K562 (cell line): ENCODE measurements around the gene CACTIN. TPM values are rescaled to one million over a fixed set of nuclear protein-coding genes. Genes with fewer than 3 reads are reported as not detected.

Experiments used
- BHLHE40 ChIP-seq: IDR thresholded peaks from 2 replicates; pipeline ENCODE4 v1.6.1; 2011; ENCODE audit warnings: low read length, improper control_type of control experiment
- CAMTA2 ChIP-seq: fragments of 250-450 bp; sonication (Bioruptor Pico); conservative IDR thresholded peaks from 2 replicates; pipeline ENCODE4 v1.5.1; 2022
- CBX1 ChIP-seq: sonication (generic); IDR thresholded peaks from 2 replicates; pipeline ENCODE4 v1.6.1; 2016; ENCODE audit warnings: antibody characterized with exemption, low read depth, mild to moderate bottlenecking
- HDAC1 ChIP-seq, 2 experiments: fragments of 450-650 bp; IDR thresholded peaks; 2 replicates each; pipeline ENCODE4 v1.6.1; 2016 to 2017; ENCODE audit warnings: inconsistent platforms in 1 of 2, mild to moderate bottlenecking in 1 of 2, moderate library complexity in 1 of 2
- IFI16 ChIP-seq: fragments of 250-450 bp; sonication (Bioruptor Pico); IDR thresholded peaks from 2 replicates; pipeline ENCODE4 v2.1.2; 2022; ENCODE audit warnings: mild to moderate bottlenecking, inconsistent platforms
- ILK ChIP-seq: fragments of 450-650 bp; IDR thresholded peaks from 2 replicates; pipeline ENCODE4 v1.6.1; 2016; ENCODE audit warnings: missing genetic modification characterization, low read depth, mild to moderate bottlenecking, missing compliant biosample characterization, moderate library complexity, borderline replicate concordance
- MAFK ChIP-seq: IDR thresholded peaks from 2 replicates; pipeline ENCODE4 v1.6.1; 2011; ENCODE audit warnings: low read length, improper control_type of control experiment
- NFE2L1 ChIP-seq: fragments of 450-650 bp; IDR thresholded peaks from 2 replicates; pipeline ENCODE4 v1.6.1; 2016; ENCODE audit warnings: missing genetic modification characterization, low read depth, mild to moderate bottlenecking, missing compliant biosample characterization, moderate library complexity, borderline replicate concordance
- RBM22 ChIP-seq: fragments of 200-400 bp; formaldehyde crosslinking; IDR thresholded peaks from 2 replicates; pipeline ENCODE4 v1.6.1; 2018; ENCODE audit warnings: low read length, low read depth; ENCODE audit not compliant: poor library complexity, severe bottlenecking
- SETDB1 ChIP-seq: IDR thresholded peaks from one replicate; pipeline ENCODE4 v1.6.1; 2012; ENCODE audit warnings: low read length, control low read depth, inconsistent platforms
- SMC3 ChIP-seq: conservative IDR thresholded peaks from 2 replicates; pipeline ENCODE4 v1.6.1; 2011; ENCODE audit warnings: low read depth, low read length, improper control_type of control experiment; ENCODE audit not compliant: insufficient read depth
- TCF3 ChIP-seq: sonication (generic); formaldehyde crosslinking; IDR thresholded peaks from 2 replicates; pipeline ENCODE4 v1.4.0; 2020; ENCODE audit warnings: mild to moderate bottlenecking, missing genetic modification reagents
- U2AF1 ChIP-seq: fragments of 200-400 bp; formaldehyde crosslinking; optimal IDR thresholded peaks from 2 replicates; pipeline ENCODE3; 2017; ENCODE audit warnings: mild to moderate bottlenecking, low read depth, low read length, moderate library complexity
- ZNF165 ChIP-seq: fragments of 250-450 bp; sonication (Bioruptor Pico); IDR thresholded peaks from 2 replicates; pipeline ENCODE4 v1.4.0; 2020; ENCODE audit warnings: borderline replicate concordance
- ZNF184 ChIP-seq: sonication (generic); formaldehyde crosslinking; IDR thresholded peaks from 2 replicates; pipeline ENCODE4 v1.5.0; 2020; ENCODE audit warnings: missing genetic modification reagents
- ZNF197 ChIP-seq: fragments of 200-800 bp; sonication (Bioruptor generic); IDR thresholded peaks from 2 replicates; pipeline ENCODE4 v1.6.1; 2016; ENCODE audit warnings: low read depth, missing genetic modification characterization, missing compliant biosample characterization
- polyA plus RNA-seq, 8 experiments: library from polyadenylated mRNA; depleted of rRNA in 4 of 8; stranded (reverse) in 5 of 8; unstranded in 3 of 8; fragments of >200 nt; fragmentation: Nextera tagmentation in 2 of 8; fragmentation: Illumina TruSeq in 1 of 8; extraction: Ambion mirVana in 2 of 8; extraction: Trizol in 1 of 8; gene quantifications; 2 replicates each; pipeline versions ENCODE4 v1.2.1 to v1.2.3, GENCODE V29; 2011 to 2014; ENCODE audit warnings: inconsistent platforms in 1 of 8, missing spikeins in 1 of 8
- total RNA-seq, 7 experiments: library from RNA; depleted of rRNA in 6 of 7; stranded (reverse); fragments of >200 nt in 6 of 7; fragmentation: Illumina TruSeq in 2 of 7; extraction: Trizol in 2 of 7; gene quantifications; 2 replicates each; pipeline versions ENCODE4 v1.2.1 to v1.2.3, GENCODE V29; 2011 to 2021; ENCODE audit warnings: low replicate concordance in 1 of 7
- TF ChIP-seq, protein P1 (sequence below): IDR thresholded peaks from 2 replicates; pipeline ENCODE4 v1.6.1; 2016; ENCODE audit warnings: missing genetic modification characterization, missing compliant biosample characterization
- TF ChIP-seq, protein P2 (sequence below): IDR thresholded peaks from 2 replicates; pipeline ENCODE4 v1.6.1; 2011; ENCODE audit warnings: borderline replicate concordance, low read depth, mild to moderate bottlenecking, moderate library complexity, low read length; ENCODE audit not compliant: insufficient read depth, poor library complexity, severe bottlenecking
- TF ChIP-seq, protein P3 (sequence below): fragments of 250-450 bp; sonication (Bioruptor Pico); IDR thresholded peaks from 2 replicates; pipeline ENCODE4 v1.5.0; 2021
- TF ChIP-seq, protein P4 (sequence below): fragments of 450-650 bp; IDR thresholded peaks from 2 replicates; pipeline ENCODE4 v1.7.1; 2018; ENCODE audit warnings: mild to moderate bottlenecking, low read depth; ENCODE audit not compliant: partially characterized antibody

CACTIN gene
- total and polyA plus RNA-seq, 9 of the 15 experiments (the other 6 are each of a cell fraction or from before 2014, with no cell fraction given) = 0.15 to 49.2 (median 15.0) TPM

DNA sequence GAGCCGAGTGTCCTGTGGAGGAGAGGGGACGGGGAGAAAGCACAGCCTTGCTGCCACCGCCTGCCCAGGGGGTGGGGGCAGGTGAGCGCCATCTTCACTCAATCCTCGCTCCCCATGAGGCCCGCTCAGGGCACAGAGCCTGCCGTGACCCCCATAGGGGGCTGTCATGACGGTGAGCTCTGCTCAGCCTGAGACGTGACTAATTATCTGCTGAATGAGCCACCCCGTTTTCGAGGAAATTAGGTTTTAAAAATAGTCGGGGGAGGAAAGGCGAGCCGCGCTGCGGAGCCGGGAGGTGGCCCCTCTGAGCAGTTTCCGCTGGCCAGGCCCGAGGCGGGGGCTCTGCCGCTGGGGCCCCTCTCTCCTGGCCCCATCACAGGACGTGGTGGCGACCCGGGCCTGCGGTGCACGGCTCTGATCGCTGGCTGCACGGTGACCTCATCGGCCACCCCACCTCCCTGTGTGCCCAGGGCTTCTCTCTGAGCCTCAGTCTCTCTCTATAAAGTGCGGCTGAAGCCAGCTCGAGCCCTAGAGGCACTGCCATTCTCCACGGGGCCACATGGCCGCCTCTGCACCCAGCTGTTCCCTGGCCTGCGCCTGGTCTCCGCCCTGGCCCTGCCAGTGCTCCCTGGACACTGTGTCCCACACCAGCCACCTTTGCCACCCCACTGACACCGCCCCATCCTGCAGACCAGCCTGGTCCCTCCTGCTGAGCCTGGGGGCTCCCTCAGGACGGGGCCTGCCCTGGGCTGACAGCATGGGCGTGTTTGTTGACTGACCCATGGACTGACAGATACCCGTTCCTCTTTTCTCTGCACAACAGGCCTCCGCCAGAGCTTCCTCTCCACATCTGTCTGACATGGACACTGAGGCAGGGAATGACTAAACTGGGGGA, 45.3 kb upstream of the CACTIN start (continued):
- TF ChIP-seq MAFK (no peak), ZNF197 (CRISPR knock-in tag) (no peak), ZNF165 (CRISPR knock-in tag) (no peak), HDAC1 (IDR thresholded peaks at IDR 0.05) (peak in 1 of 2 experiments; percentile 36; a peak in 1 of 4 replicates), RBM22 (no peak), ZNF184 (CRISPR knock-in tag) (no peak), U2AF1 (no peak), SMC3 (no peak), NFE2L1 (no peak), IFI16 (CRISPR knock-in tag) (no peak), TCF3 (CRISPR knock-in tag) (no peak), ILK (tag) (no peak), CAMTA2 (no peak), BHLHE40 (no peak), SETDB1 (no peak), CBX1 (no peak)
- TF ChIP-seq, protein P1, sequence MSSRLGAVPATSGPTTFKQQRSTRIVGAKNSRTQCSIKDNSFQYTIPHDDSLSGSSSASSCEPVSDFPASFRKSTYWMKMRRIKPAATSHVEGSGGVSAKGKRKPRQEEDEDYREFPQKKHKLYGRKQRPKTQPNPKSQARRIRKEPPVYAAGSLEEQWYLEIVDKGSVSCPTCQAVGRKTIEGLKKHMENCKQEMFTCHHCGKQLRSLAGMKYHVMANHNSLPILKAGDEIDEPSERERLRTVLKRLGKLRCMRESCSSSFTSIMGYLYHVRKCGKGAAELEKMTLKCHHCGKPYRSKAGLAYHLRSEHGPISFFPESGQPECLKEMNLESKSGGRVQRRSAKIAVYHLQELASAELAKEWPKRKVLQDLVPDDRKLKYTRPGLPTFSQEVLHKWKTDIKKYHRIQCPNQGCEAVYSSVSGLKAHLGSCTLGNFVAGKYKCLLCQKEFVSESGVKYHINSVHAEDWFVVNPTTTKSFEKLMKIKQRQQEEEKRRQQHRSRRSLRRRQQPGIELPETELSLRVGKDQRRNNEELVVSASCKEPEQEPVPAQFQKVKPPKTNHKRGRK (tag) = no peak
- TF ChIP-seq, protein P2, sequence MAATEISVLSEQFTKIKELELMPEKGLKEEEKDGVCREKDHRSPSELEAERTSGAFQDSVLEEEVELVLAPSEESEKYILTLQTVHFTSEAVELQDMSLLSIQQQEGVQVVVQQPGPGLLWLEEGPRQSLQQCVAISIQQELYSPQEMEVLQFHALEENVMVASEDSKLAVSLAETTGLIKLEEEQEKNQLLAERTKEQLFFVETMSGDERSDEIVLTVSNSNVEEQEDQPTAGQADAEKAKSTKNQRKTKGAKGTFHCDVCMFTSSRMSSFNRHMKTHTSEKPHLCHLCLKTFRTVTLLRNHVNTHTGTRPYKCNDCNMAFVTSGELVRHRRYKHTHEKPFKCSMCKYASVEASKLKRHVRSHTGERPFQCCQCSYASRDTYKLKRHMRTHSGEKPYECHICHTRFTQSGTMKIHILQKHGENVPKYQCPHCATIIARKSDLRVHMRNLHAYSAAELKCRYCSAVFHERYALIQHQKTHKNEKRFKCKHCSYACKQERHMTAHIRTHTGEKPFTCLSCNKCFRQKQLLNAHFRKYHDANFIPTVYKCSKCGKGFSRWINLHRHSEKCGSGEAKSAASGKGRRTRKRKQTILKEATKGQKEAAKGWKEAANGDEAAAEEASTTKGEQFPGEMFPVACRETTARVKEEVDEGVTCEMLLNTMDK = no peak
- TF ChIP-seq, protein P3, sequence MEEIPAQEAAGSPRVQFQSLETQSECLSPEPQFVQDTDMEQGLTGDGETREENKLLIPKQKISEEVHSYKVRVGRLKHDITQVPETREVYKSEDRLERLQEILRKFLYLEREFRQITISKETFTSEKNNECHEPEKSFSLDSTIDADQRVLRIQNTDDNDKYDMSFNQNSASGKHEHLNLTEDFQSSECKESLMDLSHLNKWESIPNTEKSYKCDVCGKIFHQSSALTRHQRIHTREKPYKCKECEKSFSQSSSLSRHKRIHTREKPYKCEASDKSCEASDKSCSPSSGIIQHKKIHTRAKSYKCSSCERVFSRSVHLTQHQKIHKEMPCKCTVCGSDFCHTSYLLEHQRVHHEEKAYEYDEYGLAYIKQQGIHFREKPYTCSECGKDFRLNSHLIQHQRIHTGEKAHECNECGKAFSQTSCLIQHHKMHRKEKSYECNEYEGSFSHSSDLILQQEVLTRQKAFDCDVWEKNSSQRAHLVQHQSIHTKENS (CRISPR knock-in tag) = no peak
- TF ChIP-seq, protein P4, sequence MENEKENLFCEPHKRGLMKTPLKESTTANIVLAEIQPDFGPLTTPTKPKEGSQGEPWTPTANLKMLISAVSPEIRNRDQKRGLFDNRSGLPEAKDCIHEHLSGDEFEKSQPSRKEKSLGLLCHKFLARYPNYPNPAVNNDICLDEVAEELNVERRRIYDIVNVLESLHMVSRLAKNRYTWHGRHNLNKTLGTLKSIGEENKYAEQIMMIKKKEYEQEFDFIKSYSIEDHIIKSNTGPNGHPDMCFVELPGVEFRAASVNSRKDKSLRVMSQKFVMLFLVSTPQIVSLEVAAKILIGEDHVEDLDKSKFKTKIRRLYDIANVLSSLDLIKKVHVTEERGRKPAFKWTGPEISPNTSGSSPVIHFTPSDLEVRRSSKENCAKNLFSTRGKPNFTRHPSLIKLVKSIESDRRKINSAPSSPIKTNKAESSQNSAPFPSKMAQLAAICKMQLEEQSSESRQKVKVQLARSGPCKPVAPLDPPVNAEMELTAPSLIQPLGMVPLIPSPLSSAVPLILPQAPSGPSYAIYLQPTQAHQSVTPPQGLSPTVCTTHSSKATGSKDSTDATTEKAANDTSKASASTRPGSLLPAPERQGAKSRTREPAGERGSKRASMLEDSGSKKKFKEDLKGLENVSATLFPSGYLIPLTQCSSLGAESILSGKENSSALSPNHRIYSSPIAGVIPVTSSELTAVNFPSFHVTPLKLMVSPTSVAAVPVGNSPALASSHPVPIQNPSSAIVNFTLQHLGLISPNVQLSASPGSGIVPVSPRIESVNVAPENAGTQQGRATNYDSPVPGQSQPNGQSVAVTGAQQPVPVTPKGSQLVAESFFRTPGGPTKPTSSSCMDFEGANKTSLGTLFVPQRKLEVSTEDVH = no peak
